GM18508 (cell line): ENCODE data around the gene EIF2B1.
A peak's percentile ranks its signal among the peaks of the same experiment; 100 is the strongest.
"Not testable (repeated sequence)": the region's sequence is repeated elsewhere in the genome, so short reads cannot be mapped to it uniquely, and the experiment has no call there.

ENCODE experiments used
- ATAC-seq: cut with Tn5 transposase; IDR thresholded peaks from one replicate; pipeline ENCODE4 v1.9.1; 2021; ENCODE audit warnings: moderate number of reproducible peaks; ENCODE audit not compliant: insufficient read depth, unreplicated experiment

Gene EIF2B1

DNA sequence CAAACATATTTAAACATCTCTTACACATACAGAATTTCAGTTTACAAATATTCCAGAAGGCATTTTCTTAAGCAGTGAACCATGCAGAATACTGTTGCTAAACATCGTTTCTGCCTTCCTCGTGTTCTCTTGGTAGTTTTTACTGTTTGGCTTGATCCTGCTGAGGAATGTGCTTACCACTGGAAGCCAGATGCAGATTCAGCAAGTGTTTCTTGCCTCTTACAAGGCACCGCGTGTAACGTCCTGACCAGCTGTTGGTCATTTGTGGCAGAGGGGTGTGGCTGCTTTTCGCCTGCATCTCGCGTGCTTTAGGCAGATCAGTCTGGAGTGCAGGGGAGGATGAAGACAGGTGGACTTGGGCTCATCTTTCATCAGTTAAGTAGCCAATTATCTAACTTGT, 12.4 kb downstream of the EIF2B1 start:
- ATAC-seq, result no peak

- no peak for ATAC-seq
Measured at GRCh38 chr12:123617580-123617979, 15.9 kb downstream of the EIF2B1 start.

GRCh38 chr12:123617144-123617543, 16.3 kb downstream of the EIF2B1 start:
- no peak for ATAC-seq

GRCh38 chr12:123614531-123614930, 19.0 kb downstream of the EIF2B1 start:
- ATAC-seq, result no peak

DNA sequence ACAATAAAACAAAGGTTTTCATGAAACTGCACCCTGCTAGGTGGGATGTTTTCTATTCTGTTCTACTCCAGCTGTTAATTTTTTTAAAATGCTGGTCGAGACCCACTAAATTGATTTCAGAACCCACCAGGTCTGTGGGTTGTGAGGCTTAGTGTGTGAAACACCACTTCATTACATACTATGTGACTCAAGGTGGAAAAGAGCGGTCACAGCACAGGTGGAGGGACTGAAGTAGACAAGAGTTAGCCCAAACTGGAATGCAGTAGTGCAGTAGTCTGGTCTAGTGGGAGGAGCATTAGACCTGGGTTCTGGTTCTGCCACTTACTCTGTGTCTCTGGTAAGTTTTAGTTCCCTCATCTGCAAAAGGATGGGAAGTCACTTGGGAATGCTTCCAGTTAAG, 19.4 kb downstream of the EIF2B1 start:
- ATAC-seq, result no peak

DNA sequence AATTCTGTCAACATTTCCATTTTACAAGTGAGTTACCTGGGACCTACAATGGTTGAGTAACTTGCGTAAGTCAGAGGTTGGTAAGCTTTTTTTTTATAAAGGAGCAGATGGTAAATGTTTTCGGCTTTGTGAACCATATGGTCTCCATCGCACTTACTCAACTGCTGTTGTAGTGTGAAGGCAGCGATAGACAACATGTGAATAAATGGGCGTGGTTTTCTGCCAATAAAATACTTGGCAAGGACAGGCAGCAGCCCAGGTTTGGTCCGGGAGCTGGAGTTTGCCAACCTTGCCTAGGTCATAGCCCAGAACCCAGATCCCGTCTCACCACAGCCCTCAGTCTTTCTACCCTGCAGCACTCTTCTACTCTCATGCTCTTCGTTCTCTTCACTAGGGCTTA, 25.3 kb downstream of the EIF2B1 start:
- ATAC-seq, result no peak

DNA sequence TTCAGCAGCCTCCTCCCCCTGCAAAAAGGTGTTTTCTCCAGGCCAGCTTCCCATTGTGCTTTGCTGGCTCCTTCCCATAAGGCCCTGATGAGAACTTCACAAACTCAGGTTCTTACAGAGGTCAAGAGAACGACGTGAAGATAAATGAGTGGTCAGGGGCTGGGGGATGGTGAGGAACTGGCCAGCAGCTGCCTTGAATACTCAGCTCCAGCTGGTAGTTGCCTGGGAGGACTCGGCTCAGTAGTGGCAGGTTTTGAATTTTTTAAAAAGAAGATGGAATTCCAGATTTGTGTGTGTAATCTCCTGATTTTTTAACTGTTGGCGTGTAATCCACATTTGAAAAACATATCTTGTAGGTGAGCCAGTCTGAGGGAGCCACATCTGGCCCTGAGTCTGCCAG, 25.7 kb downstream of the EIF2B1 start:
- no peak for ATAC-seq

DNA sequence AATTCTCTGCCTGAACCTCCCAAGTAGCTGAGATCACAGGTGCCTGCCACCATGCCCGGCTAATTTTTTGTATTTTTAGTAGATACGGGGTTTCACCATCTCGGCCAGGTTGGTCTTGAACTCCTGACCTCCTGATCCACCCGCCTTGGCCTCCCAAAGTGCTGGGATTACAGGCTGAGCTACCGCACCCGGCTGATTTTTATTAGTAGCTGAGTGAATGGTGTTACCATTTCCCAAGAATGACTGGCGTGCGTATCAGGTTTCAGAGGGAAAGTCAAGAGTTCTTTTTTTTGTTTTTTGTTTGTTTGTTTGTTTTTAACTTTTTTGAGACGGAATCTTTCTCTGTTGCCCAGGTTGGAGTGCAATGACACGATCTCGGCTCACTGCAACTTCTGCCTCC, 30.0 kb downstream of the EIF2B1 start:
- not testable (repeated sequence) for ATAC-seq

GRCh38 chr12:123602651-123603195, 30.8 kb downstream of the EIF2B1 start:
- no peak for ATAC-seq

DNA sequence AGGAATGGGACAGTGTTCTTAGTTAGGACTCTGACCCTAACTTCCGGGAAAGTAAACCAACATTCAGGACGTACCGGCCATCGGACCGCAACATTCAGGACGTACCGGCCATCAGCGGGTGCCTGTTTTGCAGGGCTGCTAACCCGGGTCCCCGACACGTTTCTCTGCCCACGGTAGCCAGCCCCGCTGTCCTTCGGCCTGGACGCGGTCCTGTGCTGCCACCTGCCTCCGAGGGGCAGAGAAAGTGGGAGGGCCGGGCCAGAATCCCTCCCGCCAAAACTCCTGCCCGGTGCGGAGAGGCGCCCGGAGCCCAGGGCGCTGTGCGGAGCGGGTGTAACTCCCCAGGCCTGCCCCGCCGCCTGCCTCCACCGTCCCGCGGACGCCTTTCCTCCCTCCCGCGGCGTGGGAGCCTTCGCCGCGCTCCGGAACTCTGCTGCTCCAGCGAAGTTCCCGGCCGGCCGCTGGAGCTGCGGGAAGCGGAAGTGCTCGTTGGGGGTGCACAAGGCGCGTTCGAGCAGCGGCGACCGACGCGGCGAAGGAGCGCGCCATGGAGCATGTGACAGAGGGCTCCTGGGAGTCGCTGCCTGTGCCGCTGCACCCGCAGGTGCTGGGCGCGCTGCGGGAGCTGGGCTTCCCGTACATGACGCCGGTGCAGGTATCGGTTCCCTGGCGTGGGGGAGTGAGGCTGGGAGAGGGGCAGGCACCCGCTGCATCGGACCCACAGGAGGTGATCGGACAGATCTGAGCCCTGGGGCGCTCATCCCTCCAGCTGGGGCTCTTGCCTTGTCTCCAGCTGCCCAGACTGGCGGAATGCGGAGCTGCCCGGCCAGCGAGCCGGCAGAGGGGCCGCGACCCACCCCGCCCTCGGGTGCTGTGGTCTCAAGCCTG, 31.6 kb downstream of the EIF2B1 start, which contains the start of gene DDX55:
Gene DDX55 (plus strand): TSS at position 498 of the 888 bp plus-strand sequence. CDS start 50 bp downstream, at position 548.
- peak; percentile 77 for ATAC-seq

- ATAC-seq, result no peak
Measured at GRCh38 chr12:123599721-123600120, 33.8 kb downstream of the EIF2B1 start.

DNA sequence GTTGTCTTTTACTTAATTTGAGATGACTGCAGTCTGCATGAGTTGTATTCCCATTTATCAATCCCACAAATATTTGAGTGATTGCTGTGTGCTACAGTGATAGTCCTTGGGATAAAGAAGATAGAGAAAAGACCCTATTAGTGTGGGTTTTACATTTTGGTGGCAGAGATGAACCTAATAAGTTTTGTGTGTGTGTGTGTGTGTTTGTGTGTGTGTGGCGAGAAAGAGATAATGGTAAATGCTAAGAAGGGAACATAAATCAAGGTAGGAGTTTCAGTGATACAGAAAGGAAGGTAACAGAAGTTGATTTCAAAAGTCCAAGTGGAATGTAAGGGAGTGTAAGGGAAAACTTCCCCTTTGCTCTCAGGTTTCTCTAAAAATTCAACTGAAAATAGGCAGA, 34.2 kb downstream of the EIF2B1 start:
- ATAC-seq, result no peak

- ATAC-seq, result no peak
Measured at GRCh38 chr12:123598522-123598921, 35.0 kb downstream of the EIF2B1 start.

GRCh38 chr12:123597100-123597499, 36.4 kb downstream of the EIF2B1 start:
- ATAC-seq, result no peak

GRCh38 chr12:123595729-123596128, 37.8 kb downstream of the EIF2B1 start:
- ATAC-seq, result no peak

GRCh38 chr12:123591702-123592481, 41.6 kb downstream of the EIF2B1 start:
- no peak for ATAC-seq

DNA sequence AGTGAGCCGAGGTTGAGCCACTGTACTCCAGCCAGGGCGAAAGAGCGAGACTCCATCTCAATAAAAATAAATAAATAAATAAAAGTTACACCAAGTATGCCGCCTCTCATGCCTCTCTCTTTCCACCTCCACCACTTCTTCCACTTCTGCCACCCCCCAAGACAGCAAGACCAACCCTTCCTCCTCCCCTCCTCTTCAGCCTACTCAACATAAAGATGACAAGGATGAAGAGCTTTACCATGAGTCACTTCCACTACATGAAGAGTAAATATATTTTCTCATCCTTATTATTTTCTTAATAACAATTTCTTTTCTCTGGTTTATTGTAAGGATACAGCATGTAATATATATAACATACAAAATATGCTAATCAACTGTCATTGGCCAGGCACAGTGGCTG, 52.7 kb downstream of the EIF2B1 start:
- ATAC-seq, result no peak

GRCh38 chr12:123578829-123579228, 54.7 kb downstream of the EIF2B1 start:
- not testable (repeated sequence) for ATAC-seq

- no peak for ATAC-seq
Measured at GRCh38 chr12:123578243-123578642, 55.2 kb downstream of the EIF2B1 start.

DNA sequence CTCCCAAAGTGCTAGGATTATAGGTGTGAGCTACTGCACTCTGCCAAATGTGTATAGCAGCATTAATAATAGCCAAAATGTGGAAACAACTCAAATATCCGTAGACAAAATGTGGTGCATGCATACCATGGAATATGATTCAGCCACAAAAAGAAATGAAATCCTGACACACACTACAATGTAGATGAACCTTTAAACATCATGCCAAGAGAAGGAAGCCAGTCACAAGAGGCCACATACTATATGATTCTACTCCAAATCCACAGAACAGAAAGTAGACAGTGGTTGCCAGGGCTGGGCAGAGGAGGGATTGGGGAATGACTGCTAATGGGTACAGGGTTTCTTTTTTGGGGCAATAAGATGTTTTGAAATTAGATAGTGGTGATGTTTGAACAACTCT, 56.9 kb downstream of the EIF2B1 start:
- no peak for ATAC-seq

DNA sequence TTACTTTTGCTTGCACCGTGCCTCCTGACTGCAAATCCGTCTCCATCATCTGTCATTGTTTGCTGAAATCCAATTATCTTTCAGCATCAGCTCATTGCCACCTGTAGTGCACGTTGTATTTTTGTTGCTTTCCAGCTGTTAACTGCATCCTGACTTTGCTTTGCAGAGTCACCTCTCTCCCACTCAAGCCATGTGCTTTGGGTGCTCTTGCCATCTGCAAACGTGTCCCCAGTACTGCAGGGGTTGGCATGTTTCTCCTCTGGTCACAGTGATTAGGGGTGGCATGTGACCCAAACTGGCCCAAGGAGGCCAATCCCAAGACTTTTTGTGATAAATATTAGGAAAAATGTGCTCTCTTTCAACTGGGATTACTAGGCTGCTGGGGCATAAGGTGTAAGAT, 59.6 kb downstream of the EIF2B1 start:
- no peak for ATAC-seq
